Ovary (tissue), 3 donors: ENCODE measurements around the gene DDA1.

Source experiments
- POLR2A ChIP-seq: fragments of 450-650 bp; IDR thresholded peaks from one replicate; pipeline ENCODE4 v1.6.1; 2017; ENCODE audit warnings: antibody characterized with exemption, mild to moderate bottlenecking, moderate library complexity
- TF ChIP-seq, protein P1 (sequence below), 3 donors: fragments of 450-650 bp in 2 of 3; fragments of 200-600 bp in 1 of 3; IDR thresholded peaks; one replicate each; pipeline versions ENCODE4 v1.5.1 to v1.8.0; 2016 to 2022; ENCODE audit warnings: antibody characterized with exemption in 3 of 3, mild to moderate bottlenecking in 1 of 3
- donor health status: DM: no; HTN: no; CAD: no.

DNA sequence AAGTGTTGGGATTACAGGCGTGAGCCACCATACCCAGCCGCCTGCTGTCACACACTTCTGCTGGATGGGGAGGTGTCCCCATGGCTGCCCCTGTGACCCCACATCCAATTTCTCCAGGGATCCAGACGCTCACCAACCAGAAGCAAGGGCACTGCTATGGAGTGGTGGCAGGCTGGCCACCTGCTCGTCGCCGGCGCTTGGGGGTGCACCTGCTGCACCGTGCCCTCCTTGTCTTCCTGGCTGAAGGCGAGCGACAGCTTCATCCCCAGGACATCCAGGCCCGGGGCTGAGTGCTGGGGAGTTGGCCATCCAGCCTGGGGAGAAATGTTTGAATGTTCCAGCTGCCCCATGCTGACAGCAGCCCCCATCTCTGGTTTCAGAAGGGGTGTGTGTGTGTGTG, 23.1 kb upstream of the DDA1 start:
- TF ChIP-seq, protein P1, sequence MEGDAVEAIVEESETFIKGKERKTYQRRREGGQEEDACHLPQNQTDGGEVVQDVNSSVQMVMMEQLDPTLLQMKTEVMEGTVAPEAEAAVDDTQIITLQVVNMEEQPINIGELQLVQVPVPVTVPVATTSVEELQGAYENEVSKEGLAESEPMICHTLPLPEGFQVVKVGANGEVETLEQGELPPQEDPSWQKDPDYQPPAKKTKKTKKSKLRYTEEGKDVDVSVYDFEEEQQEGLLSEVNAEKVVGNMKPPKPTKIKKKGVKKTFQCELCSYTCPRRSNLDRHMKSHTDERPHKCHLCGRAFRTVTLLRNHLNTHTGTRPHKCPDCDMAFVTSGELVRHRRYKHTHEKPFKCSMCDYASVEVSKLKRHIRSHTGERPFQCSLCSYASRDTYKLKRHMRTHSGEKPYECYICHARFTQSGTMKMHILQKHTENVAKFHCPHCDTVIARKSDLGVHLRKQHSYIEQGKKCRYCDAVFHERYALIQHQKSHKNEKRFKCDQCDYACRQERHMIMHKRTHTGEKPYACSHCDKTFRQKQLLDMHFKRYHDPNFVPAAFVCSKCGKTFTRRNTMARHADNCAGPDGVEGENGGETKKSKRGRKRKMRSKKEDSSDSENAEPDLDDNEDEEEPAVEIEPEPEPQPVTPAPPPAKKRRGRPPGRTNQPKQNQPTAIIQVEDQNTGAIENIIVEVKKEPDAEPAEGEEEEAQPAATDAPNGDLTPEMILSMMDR (IDR thresholded peaks at IDR 0.05): no peak
- TF ChIP-seq POLR2A: no peak
